ENCODE measurements around the gene KDM5B.

KDM5B gene

DNA sequence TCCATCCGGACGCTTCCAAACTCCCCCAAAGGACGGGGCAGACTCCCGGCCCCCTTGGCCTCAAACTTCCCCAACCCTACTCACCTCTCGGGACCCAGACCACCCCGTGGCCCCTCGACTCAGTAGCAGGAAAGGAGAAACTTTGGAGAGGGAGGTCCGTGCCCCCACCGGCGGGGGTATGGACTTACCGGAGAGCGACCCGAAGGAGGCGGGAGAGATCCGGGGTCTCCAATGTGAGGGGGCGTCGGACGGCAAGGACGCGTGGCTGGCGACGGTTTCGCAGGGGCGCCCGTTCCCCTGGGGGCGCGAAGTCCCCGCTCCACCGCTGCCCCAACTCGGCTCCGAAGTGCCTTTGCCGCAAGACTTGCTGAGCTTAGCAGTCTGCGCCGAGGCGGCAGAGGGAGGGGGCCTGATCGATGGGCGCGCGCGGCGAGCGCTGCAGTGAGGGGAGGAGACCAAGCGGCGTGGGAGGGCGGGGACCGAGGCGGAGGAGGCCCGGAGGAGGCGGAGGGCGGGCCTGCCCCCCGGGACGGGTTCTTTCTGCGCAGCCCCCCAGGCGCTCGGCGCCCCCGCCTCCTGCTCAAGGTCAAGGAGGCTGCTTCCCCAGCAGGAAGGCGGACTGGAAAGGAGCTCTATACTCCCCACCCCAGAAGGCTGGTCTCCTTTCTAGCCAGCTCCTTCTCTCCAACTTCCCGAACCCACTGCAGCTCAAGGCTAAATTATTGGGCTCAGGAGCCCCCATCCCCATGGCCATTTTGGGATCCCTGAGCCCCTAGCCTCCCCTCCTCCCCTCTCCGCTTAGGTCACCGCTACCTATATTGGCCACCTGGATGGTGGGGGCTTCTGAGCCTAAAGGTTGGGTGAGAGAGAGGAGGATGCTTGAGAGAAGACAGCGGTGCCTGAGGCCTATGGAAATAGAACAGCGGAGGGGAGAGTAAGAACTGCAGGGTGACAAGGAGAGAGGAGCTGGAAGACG is 97.9 kb downstream of the KDM5B start, which contains the start of gene SYT2:
SYT2 (minus strand) TSS at position 385 of the 976 bp plus-strand sequence. CDS start 104,682 bp downstream, outside the sequence.
- peak; percentile 57 for DNase-seq

DNA sequence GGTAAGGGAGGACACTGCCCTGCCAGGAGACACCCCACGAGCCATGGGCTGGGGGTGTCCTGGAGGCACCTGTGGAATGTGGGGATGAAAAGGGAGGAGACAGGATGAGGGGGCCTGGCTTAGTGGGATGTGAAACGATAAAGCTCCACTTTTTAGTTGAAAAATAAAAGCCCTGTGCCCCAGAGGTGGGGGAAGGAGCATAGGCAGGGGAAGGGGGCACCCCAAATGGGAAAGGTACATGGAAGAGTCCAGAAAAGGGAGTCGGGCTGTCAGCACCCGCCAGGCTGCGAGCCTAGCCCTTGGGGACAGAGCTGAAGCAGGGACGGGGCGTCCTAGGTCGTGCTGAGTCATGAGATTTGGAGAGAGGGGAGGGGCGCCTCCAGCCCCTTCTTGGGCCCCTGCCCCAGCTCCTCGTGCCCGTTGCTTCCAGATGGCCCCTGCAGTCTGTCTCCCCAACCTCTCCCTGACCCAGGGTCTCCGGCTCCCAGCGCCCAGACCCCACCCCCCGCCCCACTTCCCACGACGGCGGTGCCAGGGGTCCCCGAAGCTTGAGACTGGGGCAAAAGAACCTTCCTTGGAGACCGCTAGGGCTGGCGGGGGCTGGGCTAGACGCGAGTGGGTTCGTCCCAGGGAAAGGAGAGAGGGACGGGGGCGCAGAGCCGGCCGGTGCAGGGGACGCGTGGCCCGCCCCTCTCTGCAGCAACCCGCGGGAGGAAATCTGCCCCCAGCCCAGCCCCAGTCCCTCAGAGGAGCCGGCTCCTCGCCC is 98.8 kb downstream of the KDM5B start:
- DNase-seq: no peak

DNA sequence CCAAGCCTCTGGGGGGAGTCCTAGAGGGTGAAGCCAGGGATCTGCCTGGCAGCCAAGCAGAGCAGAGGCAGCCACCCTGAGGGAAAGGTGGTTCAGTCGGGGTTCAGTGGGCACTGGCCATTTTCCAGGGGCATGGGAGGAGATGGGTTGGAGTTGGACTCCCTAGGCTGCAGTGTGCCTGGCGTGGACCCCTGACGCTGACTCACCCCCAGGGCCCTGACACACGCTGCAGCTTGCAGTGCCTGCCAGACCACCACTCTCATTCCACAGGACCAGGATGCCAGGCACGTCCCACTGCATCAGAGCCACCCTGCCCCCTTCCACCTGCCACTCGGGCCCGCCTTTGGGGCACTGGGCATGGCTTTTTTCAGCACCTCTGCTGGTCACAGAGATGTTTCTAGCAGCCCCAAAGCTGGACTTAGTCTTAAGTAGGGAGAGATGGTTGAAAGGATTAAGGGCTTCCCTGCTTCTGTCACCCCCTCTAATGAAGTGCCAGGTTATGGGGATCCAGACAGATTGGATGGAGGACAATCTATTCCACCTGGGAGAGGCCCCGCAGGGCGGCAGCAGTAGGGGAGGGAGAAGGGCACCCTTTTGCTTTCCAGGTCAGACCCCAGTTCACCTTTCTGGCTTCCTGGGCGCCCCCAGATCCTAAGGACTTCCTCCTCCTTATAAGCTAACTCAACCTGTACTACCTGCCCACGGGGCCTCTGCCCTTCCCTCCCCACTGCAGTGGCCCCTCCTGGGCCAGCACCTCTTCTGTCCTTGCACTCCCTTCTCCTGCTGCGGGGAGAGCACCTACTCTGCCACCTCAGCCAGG is 99.6 kb downstream of the KDM5B start:
- DNase-seq: no peak

- DNase-seq: no peak
Measured at GRCh38 chr1:202706851-202707250, 101.4 kb downstream of the KDM5B start.

GRCh38 chr1:202704601-202705000 is 103.6 kb downstream of the KDM5B start:
- no peak for DNase-seq

- no peak for DNase-seq
Measured at GRCh38 chr1:202703191-202703590, 105.0 kb downstream of the KDM5B start.

GRCh38 chr1:202702088-202702487 is 106.1 kb downstream of the KDM5B start:
- DNase-seq: no peak

GRCh38 chr1:202701200-202701599 is 107.0 kb downstream of the KDM5B start:
- DNase-seq: no peak

DNA sequence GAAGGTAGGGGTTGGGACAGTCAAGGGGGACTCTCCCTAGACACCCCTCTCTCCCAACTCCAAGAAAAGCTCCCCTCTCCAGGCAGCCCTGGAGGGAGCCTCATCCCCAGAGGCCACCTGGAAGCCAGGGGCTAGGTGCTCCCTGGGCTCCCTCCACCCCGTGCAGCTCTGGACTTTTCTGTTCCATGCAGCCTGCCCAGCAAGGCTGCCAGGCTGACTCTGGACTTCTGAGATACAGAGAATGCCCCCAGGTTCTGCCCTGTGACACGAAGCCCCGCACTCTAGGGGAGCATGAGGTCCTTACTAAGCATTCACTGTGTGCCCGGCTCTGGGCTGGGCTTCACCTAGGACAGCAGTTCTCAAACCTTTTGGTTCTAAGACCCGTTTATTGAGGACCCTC is 108.2 kb downstream of the KDM5B start:
- no peak for DNase-seq

- DNase-seq: no peak
Measured at GRCh38 chr1:202698276-202698675, 109.9 kb downstream of the KDM5B start.

GRCh38 chr1:202697038-202697437 is 111.2 kb downstream of the KDM5B start:
- DNase-seq: no peak

- DNase-seq: no peak
Measured at GRCh38 chr1:202694314-202694713, 113.9 kb downstream of the KDM5B start.

GRCh38 chr1:202692959-202693555 is 115.2 kb downstream of the KDM5B start:
- peak; percentile 88 for DNase-seq

- no peak for DNase-seq
Measured at GRCh38 chr1:202691816-202692215, 116.4 kb downstream of the KDM5B start.

DNA sequence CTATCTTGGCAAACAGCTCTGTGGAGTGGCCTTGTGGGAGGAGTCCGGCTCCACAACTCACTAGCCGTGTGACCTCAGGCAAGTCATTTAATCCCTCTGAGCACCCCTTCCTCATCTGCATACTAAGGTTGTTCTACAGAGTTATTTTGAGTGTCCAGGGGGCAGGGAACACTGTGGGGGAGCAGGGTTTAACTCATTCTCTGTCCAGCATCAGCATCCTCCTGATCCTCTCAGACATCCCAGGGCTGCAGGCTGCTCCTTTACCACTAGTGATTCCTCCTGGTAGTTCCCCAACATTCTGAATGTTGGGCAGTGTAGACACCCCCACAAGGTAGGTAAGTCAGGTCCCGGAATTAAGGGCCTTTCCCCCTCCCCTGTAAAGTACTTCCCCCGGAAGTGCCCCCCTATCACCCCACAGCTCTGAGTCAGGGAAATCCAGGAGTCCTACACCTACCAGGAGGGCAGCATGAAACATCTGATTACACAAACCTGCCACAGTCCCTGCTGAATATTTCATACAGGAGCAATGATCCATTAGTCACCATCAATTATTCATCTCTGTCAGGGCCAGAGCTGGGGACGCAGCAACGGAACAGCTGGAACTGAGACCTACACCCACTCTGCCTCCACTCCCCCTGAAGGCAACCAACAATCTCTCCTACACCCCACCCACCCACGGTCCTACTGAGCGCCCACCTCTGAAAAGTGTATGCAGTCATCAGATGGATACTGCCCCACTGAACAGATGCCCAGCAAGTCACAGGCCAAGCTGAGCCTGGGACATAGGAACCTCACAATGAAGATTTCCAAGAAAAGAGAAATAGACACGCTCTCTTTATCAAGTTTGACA is 118.5 kb downstream of the KDM5B start:
- no peak for DNase-seq

- no peak for DNase-seq
Measured at GRCh38 chr1:202689082-202689481, 119.1 kb downstream of the KDM5B start.

DNA sequence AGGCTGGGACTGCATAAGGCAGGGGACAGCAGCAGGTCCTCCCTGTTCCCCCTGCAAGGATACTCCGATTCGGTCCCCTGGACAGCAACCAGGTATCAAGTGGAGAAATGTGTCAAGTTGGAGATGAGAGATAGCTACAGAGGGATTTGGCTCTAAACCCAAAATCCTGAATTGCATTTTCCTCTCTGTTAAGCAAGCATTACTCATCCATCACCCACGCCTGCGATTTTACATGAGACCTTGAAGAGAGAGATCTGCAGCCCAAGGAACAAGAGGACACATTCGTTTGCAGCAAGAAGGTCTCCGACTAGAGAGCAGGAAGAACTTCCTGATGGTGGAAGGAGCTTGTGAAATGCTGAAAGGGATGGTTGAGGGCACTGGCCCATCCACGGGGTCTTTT is 119.8 kb downstream of the KDM5B start:
- DNase-seq: no peak

DNA sequence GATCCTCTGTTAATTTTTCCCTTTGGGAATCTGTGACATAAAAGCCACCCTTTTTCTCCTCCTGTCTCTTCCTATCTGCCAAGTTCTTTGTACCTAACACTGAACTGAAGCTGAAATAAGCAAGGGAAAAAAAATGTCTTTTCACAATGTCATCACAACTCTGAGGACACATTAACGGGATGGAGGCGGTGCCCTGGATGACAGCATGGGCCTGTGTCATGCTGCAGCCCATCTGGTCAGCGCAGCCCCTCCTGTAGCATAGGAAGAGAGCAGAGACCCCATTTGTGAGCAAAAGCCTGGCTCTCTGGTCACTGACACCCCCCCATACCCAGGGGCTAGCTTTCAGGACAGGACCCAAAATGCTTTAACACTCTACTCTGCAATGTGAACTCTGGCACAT is 120.4 kb downstream of the KDM5B start:
- DNase-seq: no peak

GRCh38 chr1:202687370-202687769 is 120.9 kb downstream of the KDM5B start:
- DNase-seq: no peak

DNA sequence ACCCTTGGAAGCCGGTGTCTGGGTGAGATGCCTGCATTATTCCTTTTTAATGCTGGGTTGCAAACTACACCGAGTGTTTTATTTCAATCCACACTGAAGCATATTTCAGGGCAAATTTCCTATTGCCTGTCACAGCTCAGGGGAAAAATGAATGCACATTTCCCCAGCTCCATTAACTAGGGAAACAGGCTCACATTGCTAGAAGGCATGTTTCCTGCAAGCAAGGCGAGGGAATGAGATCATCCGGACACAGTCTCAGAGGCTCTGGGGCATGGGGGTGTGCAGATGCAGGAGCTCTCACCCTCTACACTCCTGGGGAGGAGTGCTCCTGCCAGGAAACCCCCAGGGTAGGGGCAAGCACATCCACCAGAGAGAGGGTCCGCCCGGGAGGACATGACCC is 122.6 kb downstream of the KDM5B start:
- no peak for DNase-seq

- no peak for DNase-seq
Measured at GRCh38 chr1:202684716-202685115, 123.5 kb downstream of the KDM5B start.

- DNase-seq: no peak
Measured at GRCh38 chr1:202683029-202683428, 125.2 kb downstream of the KDM5B start.
